Glutamatergic neuron (in vitro differentiated cells): ENCODE data around the gene SPTLC3. TPM values are rescaled to one million over a fixed set of nuclear protein-coding genes. Genes with fewer than 3 reads are reported as not detected.

Experiments
- DNase-seq: peaks from one replicate; pipeline ENCODE4 v3.0.0; 2022
- H3K27ac Mint-ChIP-seq: one replicate; pipeline ENCODE4 v1.8.0; 2020; ENCODE audit warnings: mild to moderate bottlenecking, mixed read lengths, inconsistent platforms; ENCODE audit not compliant: unreplicated experiment
- H3K27me3 Mint-ChIP-seq: one replicate; pipeline ENCODE4 v1.8.0; 2020; ENCODE audit warnings: mild to moderate bottlenecking, moderate library complexity, mixed read lengths, inconsistent platforms; ENCODE audit not compliant: unreplicated experiment
- H3K36me3 Mint-ChIP-seq: one replicate; pipeline ENCODE4 v1.8.0; 2020; ENCODE audit warnings: mild to moderate bottlenecking, mixed read lengths, inconsistent platforms; ENCODE audit not compliant: unreplicated experiment
- H3K4me1 Mint-ChIP-seq: one replicate; pipeline ENCODE4 v1.8.0; 2020; ENCODE audit warnings: mild to moderate bottlenecking, low read depth, mixed read lengths, inconsistent platforms; ENCODE audit not compliant: unreplicated experiment
- H3K4me3 Mint-ChIP-seq: one replicate; pipeline ENCODE4 v1.8.0; 2020; ENCODE audit warnings: mild to moderate bottlenecking, mixed read lengths, inconsistent platforms; ENCODE audit not compliant: unreplicated experiment
- H3K9me3 Mint-ChIP-seq: one replicate; pipeline ENCODE4 v1.8.0; 2020; ENCODE audit warnings: mild to moderate bottlenecking, moderate library complexity, mixed read lengths, inconsistent platforms; ENCODE audit not compliant: unreplicated experiment
- CTCF ChIP-seq: fragments of 200-600 bp; sonication (generic); IDR thresholded peaks from one replicate; pipeline ENCODE4 v1.5.0; 2021; ENCODE audit not compliant: partially characterized antibody, unreplicated experiment
- total RNA-seq: library from RNA; stranded (reverse); fragmentation: NEBNext Ultra II Directional; extraction: Animal tissue kit (Norgen Biotek cat#: 25700); gene quantifications from one replicate; pipeline ENCODE4 v1.2.1, GENCODE V29; 2021; ENCODE audit not compliant: unreplicated experiment

Gene SPTLC3
- total RNA-seq, 1 donor from 2014 or later, result not detected

DNA sequence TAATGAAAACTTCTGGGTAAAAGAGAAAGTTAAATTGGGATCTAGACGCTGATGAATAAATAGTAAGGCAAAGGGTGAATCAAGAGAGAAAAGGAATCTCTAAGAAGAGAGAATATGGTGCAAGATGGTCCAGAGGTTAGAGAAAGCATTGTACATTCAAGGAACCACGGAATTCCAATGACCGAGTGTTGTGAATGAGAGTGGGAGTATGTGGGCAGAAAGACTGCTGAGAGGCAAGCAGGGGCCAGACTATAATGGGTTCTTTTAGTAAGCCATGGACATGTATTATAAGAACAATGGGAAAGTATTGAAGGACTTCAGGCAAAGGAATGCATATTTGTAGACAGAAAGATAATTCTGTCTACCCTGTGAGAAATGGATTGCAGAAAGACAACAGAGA is 45.2 kb downstream of the SPTLC3 start:
- Mint-ChIP-seq H3K9me3 (no peaks in the 10 kb centered on the region), H3K27ac (no peak overlapping the region), H3K27me3 (no peaks in the 10 kb centered on the region), H3K36me3 (no peaks in the 10 kb centered on the region), H3K4me3 (no peak overlapping the region), H3K4me1 (no peaks in the 10 kb centered on the region)
- no peak for DNase-seq
- no peak for TF ChIP-seq CTCF

DNA sequence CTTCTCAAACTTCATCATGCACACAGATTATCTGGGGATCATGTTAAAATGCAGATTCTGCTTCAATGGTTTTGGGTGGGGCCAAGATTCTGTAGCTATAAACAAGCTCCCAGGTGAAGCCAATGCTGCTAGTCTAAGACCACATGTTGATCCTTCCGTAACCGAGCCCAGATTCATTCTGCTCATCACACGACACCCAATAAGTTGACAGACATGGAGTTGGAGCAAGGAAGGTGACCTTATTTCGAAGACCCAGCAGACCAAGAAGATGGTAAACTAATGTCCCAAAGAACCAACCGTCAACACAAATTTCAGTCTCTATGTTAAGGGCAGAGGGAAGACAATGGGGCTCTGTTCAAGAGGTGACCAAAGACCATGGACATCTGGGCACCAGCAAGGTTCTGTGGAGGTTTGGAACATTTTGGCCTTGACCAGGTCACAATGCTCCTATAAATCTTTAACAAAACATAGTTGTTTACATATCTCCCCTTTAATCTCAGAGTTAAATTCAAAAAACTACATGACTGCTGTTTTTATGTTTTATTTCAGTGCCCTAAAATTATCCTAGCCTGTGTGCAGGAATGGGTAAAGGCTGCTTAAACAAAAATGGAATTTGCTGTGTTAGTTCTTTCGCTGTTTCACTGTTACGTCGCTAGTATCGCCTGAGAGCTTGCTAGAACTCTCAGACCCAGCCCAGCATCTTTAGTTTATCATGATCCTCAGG is 50.1 kb downstream of the SPTLC3 start:
- H3K27ac Mint-ChIP-seq, result no peak overlapping the region

DNA sequence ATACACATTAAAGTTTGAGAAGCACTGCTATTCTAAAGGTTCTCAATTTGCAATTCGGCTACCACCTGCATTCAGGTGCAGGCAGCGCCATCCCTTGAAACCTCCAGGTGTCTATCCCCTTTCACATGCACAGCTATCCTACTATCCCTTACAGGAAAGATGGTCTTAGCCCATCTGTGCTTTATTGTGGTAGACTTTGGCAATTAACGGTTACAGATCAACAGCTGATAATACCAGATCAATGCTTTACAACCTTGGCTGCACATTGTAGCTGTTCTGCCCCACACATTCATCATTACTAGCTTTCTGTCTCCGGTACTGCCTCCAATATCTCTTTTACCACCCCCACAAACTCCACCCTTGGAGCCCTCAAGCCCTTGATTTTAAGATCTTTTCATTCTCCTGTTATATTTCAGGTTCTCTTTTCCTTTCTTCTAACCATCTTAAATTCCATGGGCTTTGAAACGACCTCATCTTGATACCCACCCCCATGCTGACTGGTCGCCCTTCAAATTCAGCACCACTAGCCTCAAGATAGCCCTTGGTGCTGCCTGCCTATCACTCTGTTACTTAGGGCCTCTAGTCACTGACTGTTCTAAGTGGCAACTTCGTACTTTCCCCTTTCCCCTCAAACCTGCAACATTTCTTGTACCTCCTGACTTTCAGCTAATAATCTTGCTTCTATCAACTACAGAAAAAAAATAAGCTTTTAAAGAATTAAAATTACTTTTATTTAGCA is 50.8 kb downstream of the SPTLC3 start:
- Mint-ChIP-seq H3K4me1 (no peaks in the 10 kb centered on the region), H3K27me3 (no peaks in the 10 kb centered on the region), H3K27ac (no peak overlapping the region), H3K36me3 (no peaks in the 10 kb centered on the region), H3K9me3 (no peaks in the 10 kb centered on the region), H3K4me3 (no peak overlapping the region)
- DNase-seq, result no peak
- TF ChIP-seq CTCF, result no peak

More for the DNA sequence above, 50.1 kb downstream of the SPTLC3 start:
- Mint-ChIP-seq H3K4me3 (no peak overlapping the region), H3K36me3 (no peaks in the 10 kb centered on the region), H3K27me3 (no peaks in the 10 kb centered on the region), H3K9me3 (no peaks in the 10 kb centered on the region), H3K4me1 (no peaks in the 10 kb centered on the region)
- TF ChIP-seq CTCF, result no peak
- no peak for DNase-seq

DNA sequence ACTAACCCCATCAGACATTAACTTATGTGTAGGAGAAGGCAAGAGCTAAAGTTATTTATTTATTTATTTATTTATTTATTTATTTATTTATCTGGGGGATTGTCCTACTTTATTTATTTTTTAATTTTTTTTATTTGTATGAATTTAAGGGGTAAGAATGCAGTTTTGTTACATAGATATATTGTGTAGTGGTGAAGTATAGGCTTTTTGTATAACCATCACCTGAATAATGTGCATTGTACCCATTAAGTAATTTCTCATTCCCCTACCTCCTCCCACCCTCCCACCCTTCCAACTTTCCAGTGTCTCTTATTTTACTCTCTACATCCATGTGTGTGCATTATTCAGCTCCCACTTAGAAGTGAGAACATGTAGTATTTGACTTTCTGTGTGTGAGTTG is 51.6 kb downstream of the SPTLC3 start:
- H3K9me3 Mint-ChIP-seq, result no peaks in the 10 kb centered on the region
- DNase-seq, result no peak
- H3K27me3 Mint-ChIP-seq, result no peaks in the 10 kb centered on the region
- no peaks in the 10 kb centered on the region for H3K4me1 Mint-ChIP-seq
- no peak overlapping the region for H3K4me3 Mint-ChIP-seq
- no peak for TF ChIP-seq CTCF
- H3K36me3 Mint-ChIP-seq, result no peaks in the 10 kb centered on the region
- no peak overlapping the region for H3K27ac Mint-ChIP-seq

- TF ChIP-seq CTCF, result no peak
- no peaks in the 10 kb centered on the region for H3K9me3 Mint-ChIP-seq
- no peaks in the 10 kb centered on the region for H3K4me1 Mint-ChIP-seq
- no peaks in the 10 kb centered on the region for H3K27me3 Mint-ChIP-seq
- no peak overlapping the region for H3K4me3 Mint-ChIP-seq
- no peak for DNase-seq
- H3K27ac Mint-ChIP-seq, result no peak overlapping the region
- no peaks in the 10 kb centered on the region for H3K36me3 Mint-ChIP-seq
These were observed 52.6 kb downstream of the SPTLC3 start for GRCh38 chr20:13061381-13061780.
